Measurements from ENCODE around the gene C10orf90.

DNA sequence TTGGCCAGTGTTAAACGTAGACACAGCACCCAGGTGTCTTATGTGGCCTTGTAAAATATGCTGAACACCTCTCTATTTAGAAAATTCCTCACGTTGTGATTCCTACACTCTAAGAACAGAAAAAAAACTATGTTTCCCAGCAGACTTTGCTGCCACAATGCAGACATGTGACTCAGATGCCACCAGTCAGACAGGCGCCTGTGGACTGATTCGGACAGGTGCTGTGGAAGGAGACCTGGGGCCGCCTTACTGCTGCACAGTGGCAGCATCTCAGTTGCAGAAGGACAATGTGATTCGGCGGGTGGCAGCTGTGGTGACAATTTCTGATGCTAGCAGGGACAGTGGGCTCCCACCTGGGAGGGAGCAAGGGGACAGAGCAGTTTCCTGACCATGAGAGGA is 88.8 kb downstream of the C10orf90 start:
- TF ChIP-seq, protein P1, sequence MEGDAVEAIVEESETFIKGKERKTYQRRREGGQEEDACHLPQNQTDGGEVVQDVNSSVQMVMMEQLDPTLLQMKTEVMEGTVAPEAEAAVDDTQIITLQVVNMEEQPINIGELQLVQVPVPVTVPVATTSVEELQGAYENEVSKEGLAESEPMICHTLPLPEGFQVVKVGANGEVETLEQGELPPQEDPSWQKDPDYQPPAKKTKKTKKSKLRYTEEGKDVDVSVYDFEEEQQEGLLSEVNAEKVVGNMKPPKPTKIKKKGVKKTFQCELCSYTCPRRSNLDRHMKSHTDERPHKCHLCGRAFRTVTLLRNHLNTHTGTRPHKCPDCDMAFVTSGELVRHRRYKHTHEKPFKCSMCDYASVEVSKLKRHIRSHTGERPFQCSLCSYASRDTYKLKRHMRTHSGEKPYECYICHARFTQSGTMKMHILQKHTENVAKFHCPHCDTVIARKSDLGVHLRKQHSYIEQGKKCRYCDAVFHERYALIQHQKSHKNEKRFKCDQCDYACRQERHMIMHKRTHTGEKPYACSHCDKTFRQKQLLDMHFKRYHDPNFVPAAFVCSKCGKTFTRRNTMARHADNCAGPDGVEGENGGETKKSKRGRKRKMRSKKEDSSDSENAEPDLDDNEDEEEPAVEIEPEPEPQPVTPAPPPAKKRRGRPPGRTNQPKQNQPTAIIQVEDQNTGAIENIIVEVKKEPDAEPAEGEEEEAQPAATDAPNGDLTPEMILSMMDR (IDR thresholded peaks at IDR 0.05; ENCODE audit: low read depth, low read length), result no peak
- no peak for TF ChIP-seq POLR2A (IDR thresholded peaks at IDR 0.05; ENCODE audit: extremely low read depth, insufficient read length)
